ENCODE measurements around the gene PPP4C.

PPP4C gene

GRCh38 chr16:30078744-30079143 lies 3.0 kb downstream of the PPP4C start:
- TF ChIP-seq, protein P1, sequence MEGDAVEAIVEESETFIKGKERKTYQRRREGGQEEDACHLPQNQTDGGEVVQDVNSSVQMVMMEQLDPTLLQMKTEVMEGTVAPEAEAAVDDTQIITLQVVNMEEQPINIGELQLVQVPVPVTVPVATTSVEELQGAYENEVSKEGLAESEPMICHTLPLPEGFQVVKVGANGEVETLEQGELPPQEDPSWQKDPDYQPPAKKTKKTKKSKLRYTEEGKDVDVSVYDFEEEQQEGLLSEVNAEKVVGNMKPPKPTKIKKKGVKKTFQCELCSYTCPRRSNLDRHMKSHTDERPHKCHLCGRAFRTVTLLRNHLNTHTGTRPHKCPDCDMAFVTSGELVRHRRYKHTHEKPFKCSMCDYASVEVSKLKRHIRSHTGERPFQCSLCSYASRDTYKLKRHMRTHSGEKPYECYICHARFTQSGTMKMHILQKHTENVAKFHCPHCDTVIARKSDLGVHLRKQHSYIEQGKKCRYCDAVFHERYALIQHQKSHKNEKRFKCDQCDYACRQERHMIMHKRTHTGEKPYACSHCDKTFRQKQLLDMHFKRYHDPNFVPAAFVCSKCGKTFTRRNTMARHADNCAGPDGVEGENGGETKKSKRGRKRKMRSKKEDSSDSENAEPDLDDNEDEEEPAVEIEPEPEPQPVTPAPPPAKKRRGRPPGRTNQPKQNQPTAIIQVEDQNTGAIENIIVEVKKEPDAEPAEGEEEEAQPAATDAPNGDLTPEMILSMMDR (IDR thresholded peaks at IDR 0.05), result no peak

DNA sequence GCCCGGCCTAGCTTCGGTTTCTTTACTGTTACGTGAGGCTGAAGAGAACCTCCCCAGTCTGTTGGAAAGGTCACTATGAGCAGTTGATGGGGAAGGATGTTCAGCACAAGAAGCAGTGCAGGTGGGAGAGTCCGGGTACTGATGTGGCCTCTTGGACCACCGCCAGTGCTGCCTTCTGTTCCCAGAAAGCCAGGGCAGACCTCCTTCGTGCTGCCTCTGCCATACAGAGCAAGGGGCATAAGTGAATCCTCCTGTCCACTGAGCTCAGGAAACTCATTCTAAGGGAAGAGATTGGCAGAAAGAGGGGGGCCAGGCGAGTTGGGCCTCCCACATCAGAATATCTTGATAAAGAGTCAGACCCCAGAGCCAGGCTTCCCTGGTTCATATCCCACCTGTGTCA lies 3.7 kb downstream of the PPP4C start:
- TF ChIP-seq, protein P1 (IDR thresholded peaks at IDR 0.05), result no peak

DNA sequence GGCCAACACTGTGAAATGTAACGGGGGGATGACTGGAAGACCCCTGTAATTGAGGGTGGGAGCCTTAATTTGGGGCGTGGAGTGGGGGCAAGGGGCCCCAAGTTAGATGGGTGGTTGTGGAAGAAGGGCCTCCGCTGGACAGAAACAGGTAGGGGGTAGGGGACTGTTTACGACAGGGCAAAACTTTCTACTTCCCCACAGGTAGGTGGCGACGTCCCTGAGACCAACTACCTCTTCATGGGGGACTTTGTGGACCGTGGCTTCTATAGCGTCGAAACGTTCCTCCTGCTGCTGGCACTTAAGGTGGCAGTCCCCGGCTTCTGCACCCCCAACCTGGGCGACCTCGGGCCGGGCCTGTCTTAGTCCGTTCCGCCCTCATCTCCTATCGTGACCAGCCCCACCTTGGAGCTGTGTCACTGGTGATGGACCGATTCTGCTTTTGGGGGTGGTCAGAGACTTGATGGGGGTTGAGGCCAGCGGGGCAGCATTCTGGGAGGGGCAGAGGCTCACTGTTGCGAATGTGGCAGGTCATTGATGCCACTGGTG lies 6.8 kb downstream of the PPP4C start:
- TF ChIP-seq, protein P1 (IDR thresholded peaks at IDR 0.05), result peak; percentile 21; the same call in 1 of the 2 replicates

GRCh38 chr16:30083216-30084055 lies 7.6 kb downstream of the PPP4C start:
- TF ChIP-seq, protein P1 (IDR thresholded peaks at IDR 0.05), result no peak

- TF ChIP-seq, protein P1 (IDR thresholded peaks at IDR 0.05), result no peak
Observed at GRCh38 chr16:30084096-30084815, 8.5 kb downstream of the PPP4C start.

DNA sequence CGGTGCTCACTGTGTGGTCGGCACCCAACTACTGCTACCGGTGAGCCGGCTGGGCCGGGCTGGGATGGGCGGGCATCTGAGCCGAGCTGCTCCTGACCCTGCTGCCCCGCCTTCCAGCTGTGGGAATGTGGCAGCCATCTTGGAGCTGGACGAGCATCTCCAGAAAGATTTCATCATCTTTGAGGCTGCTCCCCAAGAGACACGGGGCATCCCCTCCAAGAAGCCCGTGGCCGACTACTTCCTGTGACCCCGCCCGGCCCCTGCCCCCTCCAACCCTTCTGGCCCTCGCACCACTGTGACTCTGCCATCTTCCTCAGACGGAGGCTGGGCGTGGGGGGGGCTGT lies 9.0 kb downstream of the PPP4C start:
- TF ChIP-seq, protein P1 (IDR thresholded peaks at IDR 0.05), result no peak

- TF ChIP-seq, protein P1 (IDR thresholded peaks at IDR 0.05), result no peak
Observed at GRCh38 chr16:30085247-30085646, 9.5 kb downstream of the PPP4C start.
